ENCODE measurements around the gene ITPR2.
"Not testable (repeated sequence)": the region's sequence is repeated elsewhere in the genome, so short reads cannot be mapped to it uniquely, and the experiment has no call there.

The ITPR2 gene

GRCh38 chr12:26654623-26655022, 178.4 kb downstream of the ITPR2 start:
- DNase-seq: no peak

GRCh38 chr12:26651566-26652188, 181.3 kb downstream of the ITPR2 start:
- DNase-seq: no peak

GRCh38 chr12:26651036-26651435, 182.0 kb downstream of the ITPR2 start:
- DNase-seq: no peak

- no peak for DNase-seq
Measured at GRCh38 chr12:26648999-26649398, 184.0 kb downstream of the ITPR2 start.

GRCh38 chr12:26648584-26648983, 184.4 kb downstream of the ITPR2 start:
- DNase-seq: no peak

GRCh38 chr12:26648066-26648465, 184.9 kb downstream of the ITPR2 start:
- DNase-seq: no peak

- DNase-seq: no peak
Measured at GRCh38 chr12:26647088-26647487, 185.9 kb downstream of the ITPR2 start.

- DNase-seq: no peak
Measured at GRCh38 chr12:26646571-26646970, 186.4 kb downstream of the ITPR2 start.

GRCh38 chr12:26644376-26644775, 188.6 kb downstream of the ITPR2 start:
- not testable (repeated sequence) for DNase-seq

GRCh38 chr12:26643532-26644315, 189.3 kb downstream of the ITPR2 start:
- no peak for DNase-seq

- no peak for DNase-seq
Measured at GRCh38 chr12:26642361-26642760, 190.6 kb downstream of the ITPR2 start.

- no peak for DNase-seq
Measured at GRCh38 chr12:26636710-26637328, 196.2 kb downstream of the ITPR2 start.

GRCh38 chr12:26633591-26634210, 199.3 kb downstream of the ITPR2 start:
- DNase-seq: no peak

- no peak for DNase-seq
Measured at GRCh38 chr12:26632756-26633155, 200.2 kb downstream of the ITPR2 start.

GRCh38 chr12:26631846-26632245, 201.1 kb downstream of the ITPR2 start:
- DNase-seq: no peak

GRCh38 chr12:26630546-26631027, 202.4 kb downstream of the ITPR2 start:
- no peak for DNase-seq

GRCh38 chr12:26629864-26630263, 203.1 kb downstream of the ITPR2 start:
- no peak for DNase-seq

GRCh38 chr12:26628234-26628633, 204.8 kb downstream of the ITPR2 start:
- DNase-seq: no peak

GRCh38 chr12:26627335-26627734, 205.7 kb downstream of the ITPR2 start:
- no peak for DNase-seq

- DNase-seq: no peak
Measured at GRCh38 chr12:26623136-26623535, 209.9 kb downstream of the ITPR2 start.

GRCh38 chr12:26622601-26623000, 210.4 kb downstream of the ITPR2 start:
- no peak for DNase-seq

- no peak for DNase-seq
Measured at GRCh38 chr12:26621932-26622331, 211.1 kb downstream of the ITPR2 start.

- DNase-seq: no peak
Measured at GRCh38 chr12:26620907-26621306, 212.1 kb downstream of the ITPR2 start.
